EL (cell line): ENCODE results near the gene CAMSAP3.

Source experiments
- DNase-seq: peaks from one replicate; pipeline ENCODE4 v3.0.0-alpha.2; 2016

Gene CAMSAP3

GRCh38 chr19:7648265-7649014, 52.8 kb downstream of the CAMSAP3 start:
- DNase-seq: no peak

GRCh38 chr19:7650148-7650547, 54.5 kb downstream of the CAMSAP3 start:
- no peak for DNase-seq

GRCh38 chr19:7652061-7652641, 56.5 kb downstream of the CAMSAP3 start:
- peak; percentile 56 for DNase-seq

GRCh38 chr19:7654401-7654800, 58.7 kb downstream of the CAMSAP3 start:
- DNase-seq: peak; percentile 36

- DNase-seq: no peak
These were observed 59.9 kb downstream of the CAMSAP3 start for GRCh38 chr19:7655581-7655980.

GRCh38 chr19:7657131-7657751, 61.6 kb downstream of the CAMSAP3 start:
- no peak for DNase-seq

- no peak for DNase-seq
These were observed 62.6 kb downstream of the CAMSAP3 start for GRCh38 chr19:7658219-7658686.

- no peak for DNase-seq
These were observed 66.3 kb downstream of the CAMSAP3 start for GRCh38 chr19:7661744-7662538.

- no peak for DNase-seq
These were observed 67.0 kb downstream of the CAMSAP3 start for GRCh38 chr19:7662657-7663056.

GRCh38 chr19:7663706-7664105, 68.0 kb downstream of the CAMSAP3 start:
- DNase-seq: no peak

- DNase-seq: no peak
These were observed 69.4 kb downstream of the CAMSAP3 start for GRCh38 chr19:7665076-7665475.
